ENCODE data around the gene PRMT1. TPM values are rescaled to one million over a fixed set of nuclear protein-coding genes. Genes with fewer than 3 reads are reported as not detected.

The PRMT1 gene
- polyA plus RNA-seq, 1 of the 3 experiments (the other 2 are of a cell fraction) = 789 TPM

DNA sequence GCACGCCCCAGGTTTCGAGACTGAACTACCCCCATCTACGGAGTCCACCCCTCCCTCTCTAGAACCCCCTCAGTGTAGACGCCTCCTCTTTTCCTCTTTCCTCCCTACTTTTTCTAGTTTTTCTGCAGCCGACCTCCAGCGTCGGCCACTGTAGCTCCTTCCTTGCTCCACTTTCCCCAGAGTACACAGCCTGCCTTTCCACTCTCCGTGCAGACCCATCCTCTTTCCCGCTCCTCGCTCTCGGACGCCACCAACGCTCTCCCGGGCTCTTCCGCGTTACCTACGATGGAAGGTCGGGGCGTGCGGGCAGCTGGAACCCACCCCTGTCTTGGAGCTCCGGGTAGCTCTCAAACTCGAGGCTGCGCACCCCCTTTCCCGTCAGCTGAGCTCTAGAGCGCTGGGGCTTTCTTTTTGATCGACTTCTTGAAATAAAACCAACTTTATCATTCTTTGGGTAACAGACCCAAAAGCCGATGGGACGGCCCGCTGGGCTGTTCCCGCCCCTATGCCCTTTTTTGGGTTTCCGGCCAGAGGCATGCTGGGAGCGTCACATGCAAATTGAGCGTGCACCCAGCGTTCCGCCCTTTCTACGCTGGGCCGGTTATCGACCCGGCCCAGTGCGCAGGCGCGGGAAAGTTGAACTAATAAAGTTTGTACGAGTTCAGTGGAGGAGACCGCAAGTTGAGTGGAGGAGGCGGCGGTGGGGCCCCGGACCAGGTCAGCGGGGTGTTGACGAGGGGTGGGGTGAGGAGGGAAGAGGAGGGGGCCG, 11.5 kb upstream of the PRMT1 start, which contains the start of the genes BCL2L12 and IRF3:
TSS of gene BCL2L12 (plus strand) at position 583 of the 769 bp plus-strand sequence. CDS start 760 bp downstream, outside the sequence.
TSS of gene IRF3 (minus strand) at position 507 of the 769 bp plus-strand sequence. CDS start 1,019 bp downstream, outside the sequence.
- H3K36me3 ChIP-seq (replicated peaks in 1 of 2; ENCODE audit: control insufficient read depth in 1 of 2, insufficient read depth in 2 of 2, low read length in 1 of 2) = peaks cover 5 to 20% of the 10 kb centered on the region in 2 experiments
- DNase-seq = peak; percentile 95
- no peaks in the 10 kb centered on the region for H3K9me3 ChIP-seq
- H3K4me1 ChIP-seq (ENCODE audit: control insufficient read depth in 1 of 2, insufficient read depth in 2 of 2, low read depth in 1 of 2, low read length in 1 of 2) = peaks cover 9 to 15% of the 10 kb centered on the region in 2 experiments; a peak in 3 of 4 replicates
- H3K9ac ChIP-seq = peak within 1 kb of the TSS; percentile 90
- H3F3A ChIP-seq (replicated peaks; ENCODE audit: insufficient read depth) = peaks cover 20% of the 10 kb centered on the region
- under 1% methylated on average over 50 of the region's 50 CpGs for WGBS (ENCODE audit: low lambda C conversion rate)
- no peaks in the 10 kb centered on the region for H4K20me1 ChIP-seq (ENCODE audit: insufficient read depth)
- peak within 1 kb of the TSS; percentile 73 to 97 for H3K4me3 ChIP-seq (ENCODE audit: low read depth in 2 of 2, low read length in 1 of 2)
- ChIA-PET CTCF (interaction anchor here (0.8 to 9.4 kb wide), 6 partner anchors 10 to 24 kb away, joined by 3 to 78 read pairs (median 4); partner anchors contain the start of genes ADM5, PRMT1 and SCAF1), POLR2A (interaction anchor here (1.3 to 2.2 kb wide), 4 partner anchors 11 to 72 kb away, joined by 3 to 15 read pairs (median 4); partner anchors contain the start of genes PRMT1 and RRAS)
- peaks cover 30% of the 10 kb centered on the region for H3K79me2 ChIP-seq (ENCODE audit: insufficient read depth)
- no peaks in the 10 kb centered on the region for H3K27me3 ChIP-seq (ENCODE audit: insufficient read depth)
- peak within 1 kb of the TSS; percentile 97 for H3K4me2 ChIP-seq
- TF ChIP-seq NRF1 (IDR thresholded peaks at IDR 0.05; ENCODE audit: low read depth, low read length) (peak; percentile 89), MAX (IDR thresholded peaks at IDR 0.05; ENCODE audit: low read depth) (no peak; the same call in 1 of the 2 replicates), RXRA (IDR thresholded peaks at IDR 0.05; ENCODE audit: borderline replicate concordance, low read depth) (no peak), TAF1 (IDR thresholded peaks at IDR 0.05; ENCODE audit: borderline replicate concordance, low read depth, low read length) (peak; percentile 51), SIN3A (IDR thresholded peaks at IDR 0.05; ENCODE audit: borderline replicate concordance, low read depth, low read length) (peak; percentile 91), POLR2AphosphoS5 (IDR thresholded peaks at IDR 0.05; ENCODE audit: low read depth, low read length) (peak; percentile 80), RCOR1 (IDR thresholded peaks at IDR 0.05; ENCODE audit: low read length) (peak; percentile 50), GABPA (IDR thresholded peaks at IDR 0.05; ENCODE audit: low read depth) (peak; percentile 20; the same call in 1 of the 2 replicates), IRF3 (IDR thresholded peaks at IDR 0.05; ENCODE audit: low read depth, low read length) (no peak), MXI1 (IDR thresholded peaks at IDR 0.05; ENCODE audit: low read depth, low read length) (peak; percentile 64), GATA2 (CRISPR knock-in tag; IDR thresholded peaks at IDR 0.05) (no peak), ELF1 (IDR thresholded peaks at IDR 0.05) (peak; percentile 67)
- TF ChIP-seq, protein P1, sequence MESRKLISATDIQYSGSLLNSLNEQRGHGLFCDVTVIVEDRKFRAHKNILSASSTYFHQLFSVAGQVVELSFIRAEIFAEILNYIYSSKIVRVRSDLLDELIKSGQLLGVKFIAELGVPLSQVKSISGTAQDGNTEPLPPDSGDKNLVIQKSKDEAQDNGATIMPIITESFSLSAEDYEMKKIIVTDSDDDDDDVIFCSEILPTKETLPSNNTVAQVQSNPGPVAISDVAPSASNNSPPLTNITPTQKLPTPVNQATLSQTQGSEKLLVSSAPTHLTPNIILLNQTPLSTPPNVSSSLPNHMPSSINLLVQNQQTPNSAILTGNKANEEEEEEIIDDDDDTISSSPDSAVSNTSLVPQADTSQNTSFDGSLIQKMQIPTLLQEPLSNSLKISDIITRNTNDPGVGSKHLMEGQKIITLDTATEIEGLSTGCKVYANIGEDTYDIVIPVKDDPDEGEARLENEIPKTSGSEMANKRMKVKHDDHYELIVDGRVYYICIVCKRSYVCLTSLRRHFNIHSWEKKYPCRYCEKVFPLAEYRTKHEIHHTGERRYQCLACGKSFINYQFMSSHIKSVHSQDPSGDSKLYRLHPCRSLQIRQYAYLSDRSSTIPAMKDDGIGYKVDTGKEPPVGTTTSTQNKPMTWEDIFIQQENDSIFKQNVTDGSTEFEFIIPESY (IDR thresholded peaks at IDR 0.05; ENCODE audit: borderline replicate concordance, low read depth) = no peak
- H2AFZ ChIP-seq (ENCODE audit: low read depth) = peak within 1 kb of the TSS; percentile 93
- peak within 1 kb of the TSS; percentile 76 to 96 for H3K27ac ChIP-seq (ENCODE audit: low read depth in 2 of 2, low read length in 1 of 2)
- no peaks in the 10 kb centered on the region for H3K9me2 ChIP-seq

Measured in SK-N-SH (cell line).